MM.1S (cell line): ENCODE results near the gene PTPRK.

Experiments used
- DNase-seq: peaks from one replicate; pipeline ENCODE4 v3.0.0-alpha.2; 2015
- H2AFZ ChIP-seq: fragments of 300-600 bp; sonication (generic); 2 replicates; pipeline ENCODE4 v1.6.0; 2016; ENCODE audit warnings: antibody characterized with exemption, low read length
- H3F3A ChIP-seq: fragments of 300-600 bp; sonication (generic); 2 replicates; pipeline ENCODE4 v1.6.1; 2016; ENCODE audit warnings: mild to moderate bottlenecking, antibody characterized with exemption, low read length, moderate library complexity, mixed read lengths; ENCODE audit not compliant: insufficient read depth
- H3K27ac ChIP-seq: fragments of 300-600 bp; sonication (generic); 2 replicates; pipeline ENCODE4 v1.5.1; 2016; ENCODE audit warnings: mild to moderate bottlenecking, low read length
- H3K27me3 ChIP-seq: fragments of 300-600 bp; sonication (generic); replicated peaks from 2 replicates; pipeline ENCODE4 v1.6.0; 2016; ENCODE audit warnings: low read length; ENCODE audit not compliant: insufficient read depth
- H3K36me3 ChIP-seq: fragments of 300-600 bp; sonication (generic); replicated peaks from 2 replicates; pipeline ENCODE4 v1.6.1; 2016; ENCODE audit warnings: mild to moderate bottlenecking, low read length, mixed read lengths; ENCODE audit not compliant: insufficient read depth
- H3K4me1 ChIP-seq: fragments of 300-600 bp; sonication (generic); 2 replicates; pipeline ENCODE4 v1.6.1; 2016; ENCODE audit warnings: low read length, mixed read lengths
- H3K4me2 ChIP-seq: fragments of 300-600 bp; sonication (generic); 2 replicates; pipeline ENCODE4 v1.6.0; 2016; ENCODE audit warnings: low read depth, low read length
- H3K4me3 ChIP-seq: fragments of 300-600 bp; sonication (generic); 2 replicates; pipeline ENCODE4 v1.5.1; 2016; ENCODE audit warnings: low read length, mixed read lengths
- H3K79me2 ChIP-seq: fragments of 300-600 bp; sonication (generic); 2 replicates; pipeline ENCODE4 v1.6.1; 2016; ENCODE audit warnings: mixed run types, low read length, mixed read lengths
- H3K9ac ChIP-seq: fragments of 300-600 bp; sonication (generic); 2 replicates; pipeline ENCODE4 v1.6.1; 2016; ENCODE audit warnings: low read length, mixed read lengths
- H3K9me2 ChIP-seq: fragments of 300-600 bp; sonication (generic); replicated peaks from 2 replicates; pipeline ENCODE4 v1.6.1; 2016; ENCODE audit warnings: mild to moderate bottlenecking, low read length, mixed read lengths; ENCODE audit not compliant: insufficient read depth
- H3K9me3 ChIP-seq: fragments of 300-600 bp; sonication (generic); replicated peaks from 2 replicates; pipeline ENCODE4 v1.6.1; 2016; ENCODE audit warnings: mild to moderate bottlenecking, low read length, mixed read lengths; ENCODE audit not compliant: insufficient read depth
- H4K20me1 ChIP-seq: fragments of 300-600 bp; sonication (generic); 2 replicates; pipeline ENCODE4 v1.6.1; 2016; ENCODE audit warnings: mild to moderate bottlenecking, low read length, moderate library complexity, mixed read lengths; ENCODE audit not compliant: insufficient read depth
- CTCF ChIP-seq: fragments of 300-600 bp; sonication (generic); IDR thresholded peaks from 2 replicates; pipeline ENCODE4 v1.5.1; 2016; ENCODE audit warnings: antibody characterized with exemption, low read length, mixed read lengths
- EZH2 ChIP-seq: fragments of 300-600 bp; sonication (generic); optimal IDR thresholded peaks from 2 replicates; pipeline ENCODE3; 2017; ENCODE audit warnings: low read depth, mild to moderate bottlenecking, antibody characterized with exemption, low read length, mixed read lengths
- EZH2phosphoT487 ChIP-seq: fragments of 300-600 bp; sonication (generic); IDR thresholded peaks from 2 replicates; pipeline ENCODE4 v1.6.1; 2018; ENCODE audit warnings: antibody characterized with exemption, low read length

The PTPRK gene

GRCh38 chr6:128363020-128363813 is 157.2 kb downstream of the PTPRK start:
- H3F3A ChIP-seq: no peaks in the 10 kb centered on the region
- H3K4me1 ChIP-seq: no peaks in the 10 kb centered on the region
- no peaks in the 10 kb centered on the region for H3K9me2 ChIP-seq
- DNase-seq: no peak
- H3K4me2 ChIP-seq: no peak overlapping the region
- no peak overlapping the region for H3K27ac ChIP-seq
- H3K9ac ChIP-seq: no peak overlapping the region
- H3K79me2 ChIP-seq: no peaks in the 10 kb centered on the region
- H3K4me3 ChIP-seq: no peak overlapping the region
- no peaks in the 10 kb centered on the region for H3K9me3 ChIP-seq
- H4K20me1 ChIP-seq: no peaks in the 10 kb centered on the region
- H3K36me3 ChIP-seq: no peaks in the 10 kb centered on the region
- H2AFZ ChIP-seq: no peak overlapping the region
- no peak for TF ChIP-seq EZH2phosphoT487
- no peak for TF ChIP-seq EZH2
- TF ChIP-seq CTCF: no peak
- H3K27me3 ChIP-seq: no peaks in the 10 kb centered on the region

GRCh38 chr6:128361378-128361777 is 159.0 kb downstream of the PTPRK start:
- no peak overlapping the region for H3K27ac ChIP-seq
- H3K4me3 ChIP-seq: no peak overlapping the region
- H3K36me3 ChIP-seq: no peaks in the 10 kb centered on the region
- no peaks in the 10 kb centered on the region for H3K9me3 ChIP-seq
- H2AFZ ChIP-seq: no peak overlapping the region
- H3K4me2 ChIP-seq: no peak overlapping the region
- no peak overlapping the region for H3K9ac ChIP-seq
- H4K20me1 ChIP-seq: no peaks in the 10 kb centered on the region
- DNase-seq: no peak
- H3F3A ChIP-seq: no peaks in the 10 kb centered on the region
- no peaks in the 10 kb centered on the region for H3K4me1 ChIP-seq
- H3K9me2 ChIP-seq: no peaks in the 10 kb centered on the region
- no peaks in the 10 kb centered on the region for H3K27me3 ChIP-seq
- H3K79me2 ChIP-seq: no peaks in the 10 kb centered on the region
- no peak for TF ChIP-seq CTCF
- TF ChIP-seq EZH2phosphoT487: no peak
- TF ChIP-seq EZH2: no peak

DNA sequence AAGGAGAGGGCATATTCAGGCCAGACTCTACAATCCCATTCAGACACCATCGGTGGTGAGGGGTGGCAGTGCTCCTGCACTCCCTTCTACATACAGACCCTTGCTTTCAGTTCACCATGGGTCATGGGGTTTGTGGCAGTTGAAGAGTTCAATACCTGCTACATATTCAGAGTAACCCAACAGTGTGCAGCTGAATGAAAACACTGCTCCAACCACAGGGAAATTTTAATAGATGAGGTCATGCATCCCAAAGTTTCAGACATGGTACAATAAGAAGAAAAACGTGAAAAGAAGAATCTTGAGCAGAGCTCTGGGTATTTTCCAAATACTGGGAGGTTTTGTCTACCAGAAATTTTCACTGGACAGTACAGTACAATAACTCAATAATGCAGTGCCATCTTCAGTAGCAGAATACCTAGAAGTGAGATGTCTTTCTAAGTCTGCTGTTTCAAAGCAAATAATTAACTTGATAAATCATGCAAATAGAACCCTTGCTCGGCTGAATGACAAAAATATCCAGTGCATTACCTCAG is 162.1 kb downstream of the PTPRK start:
- Histone ChIP-seq H3K9me3 (no peaks in the 10 kb centered on the region), H3K36me3 (no peaks in the 10 kb centered on the region), H3K4me3 (no peak overlapping the region), H4K20me1 (no peaks in the 10 kb centered on the region), H3F3A (no peaks in the 10 kb centered on the region), H3K27ac (no peak overlapping the region), H3K27me3 (no peaks in the 10 kb centered on the region), H2AFZ (no peak overlapping the region), H3K9me2 (no peaks in the 10 kb centered on the region), H3K79me2 (no peaks in the 10 kb centered on the region), H3K4me1 (no peaks in the 10 kb centered on the region), H3K4me2 (no peak overlapping the region), H3K9ac (no peak overlapping the region)
- DNase-seq: no peak
- no peak for TF ChIP-seq CTCF
